Measurements from ENCODE around the gene EMC1.

DNA sequence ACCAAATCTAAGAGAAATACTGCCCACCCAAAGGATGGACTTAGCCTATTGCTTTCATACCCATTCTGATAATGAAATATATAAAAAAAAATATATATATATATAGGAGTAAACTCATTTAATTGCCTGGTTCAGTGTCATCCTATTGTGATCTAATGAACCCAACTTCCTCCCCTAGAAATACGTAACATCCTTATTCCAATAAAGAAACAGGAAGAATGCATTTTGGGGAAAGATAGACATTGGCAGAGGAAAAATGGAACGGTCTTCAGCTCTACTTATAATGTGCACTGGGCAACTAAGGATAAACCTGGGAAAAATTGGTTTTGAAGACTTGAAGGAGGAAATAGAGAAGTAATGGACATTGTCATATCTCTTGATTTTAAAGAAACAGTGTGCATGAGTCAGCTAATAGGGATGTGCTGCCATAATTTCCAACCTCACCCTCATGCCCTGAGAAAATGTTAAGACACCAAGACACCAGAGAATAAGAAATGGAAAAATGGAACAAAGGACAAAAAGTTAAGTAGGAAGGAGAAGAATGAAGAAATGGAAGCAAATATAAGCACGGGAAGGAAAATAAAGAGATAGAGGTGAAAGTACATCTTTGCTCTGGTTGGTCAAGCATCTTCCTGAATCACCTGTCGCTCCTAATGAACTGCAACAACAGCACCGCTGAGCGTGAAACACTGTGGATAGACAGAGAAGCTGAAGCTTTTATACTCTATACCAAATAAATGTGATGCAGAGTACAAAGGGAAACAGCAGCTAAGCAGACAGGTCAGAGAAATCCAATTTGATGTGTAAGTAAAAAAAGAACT is 46.7 kb downstream of the EMC1 start:
- TF ChIP-seq, protein P1, sequence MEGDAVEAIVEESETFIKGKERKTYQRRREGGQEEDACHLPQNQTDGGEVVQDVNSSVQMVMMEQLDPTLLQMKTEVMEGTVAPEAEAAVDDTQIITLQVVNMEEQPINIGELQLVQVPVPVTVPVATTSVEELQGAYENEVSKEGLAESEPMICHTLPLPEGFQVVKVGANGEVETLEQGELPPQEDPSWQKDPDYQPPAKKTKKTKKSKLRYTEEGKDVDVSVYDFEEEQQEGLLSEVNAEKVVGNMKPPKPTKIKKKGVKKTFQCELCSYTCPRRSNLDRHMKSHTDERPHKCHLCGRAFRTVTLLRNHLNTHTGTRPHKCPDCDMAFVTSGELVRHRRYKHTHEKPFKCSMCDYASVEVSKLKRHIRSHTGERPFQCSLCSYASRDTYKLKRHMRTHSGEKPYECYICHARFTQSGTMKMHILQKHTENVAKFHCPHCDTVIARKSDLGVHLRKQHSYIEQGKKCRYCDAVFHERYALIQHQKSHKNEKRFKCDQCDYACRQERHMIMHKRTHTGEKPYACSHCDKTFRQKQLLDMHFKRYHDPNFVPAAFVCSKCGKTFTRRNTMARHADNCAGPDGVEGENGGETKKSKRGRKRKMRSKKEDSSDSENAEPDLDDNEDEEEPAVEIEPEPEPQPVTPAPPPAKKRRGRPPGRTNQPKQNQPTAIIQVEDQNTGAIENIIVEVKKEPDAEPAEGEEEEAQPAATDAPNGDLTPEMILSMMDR (IDR thresholded peaks at IDR 0.05; ENCODE audit: extremely low read depth in 1 of 2, insufficient read depth in 1 of 2, low read depth in 1 of 2, low read length in 2 of 2) = no peak
- TF ChIP-seq JUN (IDR thresholded peaks at IDR 0.05; ENCODE audit: borderline replicate concordance, insufficient read depth, insufficient read length, low read depth) = no peak
- TF ChIP-seq POLR2A (IDR thresholded peaks at IDR 0.05; ENCODE audit: low read depth, low read length) = no peak
- TF ChIP-seq MYC (IDR thresholded peaks at IDR 0.05; ENCODE audit: low read depth, low read length) = no peak
- no peak for TF ChIP-seq FOS (IDR thresholded peaks at IDR 0.05; ENCODE audit: borderline replicate concordance, insufficient read depth, low read length)

All from endothelial cell of umbilical vein (primary cell).